K562 (cell line): ENCODE data around the gene C1D. TPM values are rescaled to one million over a fixed set of nuclear protein-coding genes. Genes with fewer than 3 reads are reported as not detected.

Source experiments
- ATAC-seq: fragments of 200-7000 bp; cut with Tn5 transposase; 3 replicates; pipeline ENCODE4 v1.9.1; 2020; ENCODE audit warnings: moderate library complexity
- BruUV-seq: library from RNA; stranded (reverse); fragments of 400-500 nt; replicated peaks from 2 replicates; lab custom pipeline; 2021; lab: Mats Ljungman, UMichigan
- CTCF ChIA-PET: fragments of 300-600 bp; formaldehyde crosslinking; extraction: SDS; loops from one replicate; lab custom pipeline; 2021; ENCODE audit warnings: low intra/inter-chr PET ratio; lab: Yijun Ruan, JAX
- POLR2A ChIA-PET: fragments of 300-600, 350-650 bp; sonication (Branson Sonifier 250); formaldehyde crosslinking; extraction: SDS; loops from one replicate; lab custom pipeline; 2021; ENCODE audit warnings: antibody characterized with exemption, inconsistent platforms; lab: Yijun Ruan, JAX
- DNase-seq, 4 experiments: peaks; one replicate each; pipeline versions ENCODE4 v3.0.0 to v3.0.0-alpha.2; 2011 to 2018; ENCODE audit warnings: low spot score in 3 of 4, mixed read lengths in 3 of 4; ENCODE audit errors: extremely low read depth in 1 of 4
- FAIRE-seq: peaks from 2 replicates; lab custom pipeline; 2011; peaks lifted over from hg19 to GRCh38; lab: Jason Lieb, UNC
- H2AFZ ChIP-seq: 2 replicates; pipeline ENCODE4 v1.6.0; 2011; ENCODE audit warnings: low read depth, low read length, control low read depth, inconsistent platforms
- H3K27ac ChIP-seq: fragments of 200-600 bp; 3 replicates; pipeline ENCODE4 v1.8.0; 2011; ENCODE audit warnings: low read depth, mild to moderate bottlenecking, control low read depth, inconsistent platforms, low read length, moderate library complexity, mixed read lengths; ENCODE audit errors: extremely low read depth
- H3K27me3 ChIP-seq, 2 experiments: fragments of 300-600 bp in 1 of 2; 2 replicates in 1 of 2; 3 replicates in 1 of 2; pipeline versions ENCODE4 v1.6.0 to v1.8.0; 2011; ENCODE audit warnings: inconsistent platforms in 2 of 2, low read length in 2 of 2, mild to moderate bottlenecking in 1 of 2, mixed read lengths in 1 of 2, moderate library complexity in 1 of 2; ENCODE audit not compliant: control insufficient read depth in 2 of 2, insufficient read depth in 2 of 2
- H3K36me3 ChIP-seq: fragments of 300-600 bp; 3 replicates; pipeline ENCODE4 v1.8.0; 2011; ENCODE audit warnings: mild to moderate bottlenecking, low read length, inconsistent platforms; ENCODE audit not compliant: control insufficient read depth, insufficient read depth
- H3K4me1 ChIP-seq, 2 experiments: fragments of 200-600 bp in 1 of 2; replicated peaks in 1 of 2; 2 replicates in 1 of 2; 3 replicates in 1 of 2; pipeline versions ENCODE4 v1.5.1 to v1.8.0; 2011; ENCODE audit warnings: inconsistent platforms in 2 of 2, low read length in 2 of 2, mild to moderate bottlenecking in 1 of 2, mixed read lengths in 1 of 2, moderate library complexity in 1 of 2; ENCODE audit not compliant: control insufficient read depth in 2 of 2, insufficient read depth in 2 of 2
- H3K4me2 ChIP-seq: 2 replicates; pipeline ENCODE4 v1.6.1; 2011; ENCODE audit warnings: low read length, control low read depth, inconsistent platforms, mixed read lengths; ENCODE audit not compliant: insufficient read depth
- H3K4me3 ChIP-seq: fragments of 200-600 bp; sonication (generic), shearing (Covaris generic); 2 replicates; pipeline ENCODE4 v1.5.1; 2016; ENCODE audit warnings: control low read depth, inconsistent platforms
- H3K79me2 ChIP-seq: fragments of 200-600 bp; 3 replicates; pipeline ENCODE4 v1.8.0; 2011; ENCODE audit warnings: low read length, inconsistent platforms; ENCODE audit not compliant: control insufficient read depth, insufficient read depth
- H3K9ac ChIP-seq, 2 experiments: 2 replicates each; pipeline versions ENCODE4 v1.6.0 to v1.6.1; 2011; ENCODE audit warnings: low read depth in 2 of 2, low read length in 2 of 2, control low read depth in 1 of 2, inconsistent platforms in 1 of 2, mild to moderate bottlenecking in 1 of 2, mixed read lengths in 1 of 2; ENCODE audit not compliant: insufficient read depth in 1 of 2
- H3K9me1 ChIP-seq: one replicate; pipeline ENCODE4 v1.6.0; 2011; ENCODE audit warnings: inconsistent platforms, mild to moderate bottlenecking, low read length, moderate library complexity; ENCODE audit not compliant: control insufficient read depth, insufficient read depth
- H3K9me3 ChIP-seq: replicated peaks from 2 replicates; pipeline ENCODE4 v1.5.1; 2011; ENCODE audit warnings: low read depth, low read length, inconsistent platforms; ENCODE audit not compliant: control insufficient read depth, insufficient read depth
- H4K20me1 ChIP-seq: replicated peaks from 2 replicates; pipeline ENCODE4 v1.6.1; 2011; ENCODE audit warnings: low read length, inconsistent platforms, mixed read lengths; ENCODE audit not compliant: control insufficient read depth, insufficient read depth
- CBX3 ChIP-seq, 2 experiments: IDR thresholded peaks; 1 replicate in 1 of 2; 2 replicates in 1 of 2; pipeline ENCODE4 v1.6.1; 2012; ENCODE audit warnings: inconsistent platforms in 2 of 2, low read length in 2 of 2, borderline replicate concordance in 1 of 2, control low read depth in 1 of 2
- NELFE ChIP-seq: IDR thresholded peaks from 2 replicates; pipeline ENCODE4 v1.6.1; 2011; ENCODE audit warnings: mild to moderate bottlenecking; ENCODE audit not compliant: insufficient read depth, insufficient read length
- SRSF9 ChIP-seq: fragments of 200-400 bp; formaldehyde crosslinking; IDR thresholded peaks from 2 replicates; pipeline ENCODE4 v1.6.1; 2017; ENCODE audit warnings: low read depth, low read length, borderline replicate concordance
- WHSC1 ChIP-seq: IDR thresholded peaks from one replicate; pipeline ENCODE4 v1.6.1; 2012; ENCODE audit warnings: low read length, control low read depth, inconsistent platforms
- ZNF280A ChIP-seq: fragments of 450-650 bp; IDR thresholded peaks from 2 replicates; pipeline ENCODE4 v1.6.1; 2018; ENCODE audit warnings: mild to moderate bottlenecking, low read depth; ENCODE audit not compliant: partially characterized antibody
- ZNF431 ChIP-seq: sonication (generic); formaldehyde crosslinking; IDR thresholded peaks from 2 replicates; pipeline ENCODE4 v1.8.0; 2022; ENCODE audit warnings: mild to moderate bottlenecking, missing genetic modification reagents
- WGBS: fragments of 100-300 bp; shearing (Covaris generic); methylation state at CpG from one replicate; pipeline ENCODE4 v1.1.6; 2016; ENCODE audit warnings: low coverage, mixed read lengths; ENCODE audit not compliant: insufficient coverage; ENCODE audit errors: missing lambda C conversion rate; 5-methylcytosine and 5-hydroxymethylcytosine counted together
- in situ Hi-C: fragments of 300-500 bp; cut with MboI; formaldehyde crosslinking; loops from 4 replicates; pipeline ENCODE4 v1.15.0; 2018; ENCODE audit warnings: inconsistent platforms, mixed read lengths
- intact Hi-C: fragments of 100-400 bp; cut with micrococcal nuclease; formaldehyde crosslinking; loops from 2 replicates; pipeline ENCODE4 v1.14.2; 2022
- polyA plus RNA-seq, 8 experiments: library from polyadenylated mRNA; depleted of rRNA in 4 of 8; stranded (reverse) in 5 of 8; unstranded in 3 of 8; fragments of >200 nt; fragmentation: Nextera tagmentation in 2 of 8; fragmentation: Illumina TruSeq in 1 of 8; extraction: Ambion mirVana in 2 of 8; extraction: Trizol in 1 of 8; gene quantifications; 2 replicates each; pipeline versions ENCODE4 v1.2.1 to v1.2.3, GENCODE V29; 2011 to 2014; ENCODE audit warnings: inconsistent platforms in 1 of 8, missing spikeins in 1 of 8
- total RNA-seq, 7 experiments: library from RNA; depleted of rRNA in 6 of 7; stranded (reverse); fragments of >200 nt in 6 of 7; fragmentation: Illumina TruSeq in 2 of 7; extraction: Trizol in 2 of 7; gene quantifications; 2 replicates each; pipeline versions ENCODE4 v1.2.1 to v1.2.3, GENCODE V29; 2011 to 2021; ENCODE audit warnings: low replicate concordance in 1 of 7

C1D gene
- total and polyA plus RNA-seq, 9 of the 15 experiments (the other 6 are each of a cell fraction or from before 2014, with no cell fraction given) = 33.2 to 123 (median 56.5) TPM

- in situ Hi-C loops = no loop called here
- WGBS = 30% methylated on average over 6 of the region's 6 CpGs
- POLR2A ChIA-PET = interaction anchor here (1.4 to 2.5 kb wide), 2 partner anchors 10 to 11 kb away, joined by 4 to 10 read pairs; partner anchors contain the start of gene C1D
Measured at GRCh38 chr2:68074050-68074449, 11.2 kb upstream of the C1D start.

More at GRCh38 chr2:68074050-68074449, 11.2 kb upstream of the C1D start:
- DNase-seq = no peak
- H3K27ac ChIP-seq = no peak overlapping the region
- H3K4me2 ChIP-seq = no peak overlapping the region
- H3K79me2 ChIP-seq = no peaks in the 10 kb centered on the region
- ATAC-seq = no peak
- no peak overlapping the region for H2AFZ ChIP-seq
- no peaks in the 10 kb centered on the region; the same call in 1 of the 2 replicates for H3K9me3 ChIP-seq
- H3K4me3 ChIP-seq = no peak overlapping the region
- no peaks in the 10 kb centered on the region for H4K20me1 ChIP-seq
- no TSS peak for BruUV-seq
- H3K9ac ChIP-seq = no peak overlapping the region
- intact Hi-C loops = no loop called here
- H3K9me1 ChIP-seq = no peaks in the 10 kb centered on the region
- CTCF ChIA-PET = no interaction called here
- no peak for TF ChIP-seq NELFE
- TF ChIP-seq WHSC1 = no peak
- TF ChIP-seq ZNF431 (CRISPR knock-in tag) = peak; percentile 95
- TF ChIP-seq ZNF280A = peak; percentile 53
- TF ChIP-seq SRSF9 = no peak
- TF ChIP-seq CBX3 (IDR thresholded peaks at IDR 0.05; ENCODE audit: borderline replicate concordance in 1 of 2, low read length in 2 of 2) = peak in 1 of 2 experiments; percentile 75; a peak in 1 of 3 replicates
- no peak for FAIRE-seq
- H3K36me3 ChIP-seq = no peaks in the 10 kb centered on the region
- no peaks in the 10 kb centered on the region for H3K27me3 ChIP-seq
- no peaks in the 10 kb centered on the region for H3K4me1 ChIP-seq
